ENCODE data around the gene XG.
"Not testable (repeated sequence)": the region's sequence is repeated elsewhere in the genome, so short reads cannot be mapped to it uniquely, and the experiment has no call there.

DNA sequence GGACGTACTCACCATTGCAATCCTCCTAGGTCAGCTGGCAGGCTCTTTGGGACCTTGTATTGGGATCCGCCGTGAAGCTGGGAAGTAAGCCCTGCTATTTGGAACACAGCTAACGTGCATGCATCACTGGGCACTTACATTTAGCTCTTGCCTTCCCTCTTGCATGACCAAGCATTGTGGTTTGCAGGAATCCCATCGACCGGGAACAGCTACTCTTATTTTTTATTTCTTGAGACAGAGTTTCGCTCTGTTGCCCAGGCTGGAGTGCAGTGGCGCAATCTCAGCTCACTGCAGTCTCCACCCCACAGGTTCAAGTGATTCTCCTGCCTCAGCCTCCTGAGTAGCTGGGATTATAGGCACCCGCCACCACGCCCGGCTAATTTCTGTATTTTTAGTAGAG, 24.6 kb upstream of the XG start:
- TF ChIP-seq, protein P1, sequence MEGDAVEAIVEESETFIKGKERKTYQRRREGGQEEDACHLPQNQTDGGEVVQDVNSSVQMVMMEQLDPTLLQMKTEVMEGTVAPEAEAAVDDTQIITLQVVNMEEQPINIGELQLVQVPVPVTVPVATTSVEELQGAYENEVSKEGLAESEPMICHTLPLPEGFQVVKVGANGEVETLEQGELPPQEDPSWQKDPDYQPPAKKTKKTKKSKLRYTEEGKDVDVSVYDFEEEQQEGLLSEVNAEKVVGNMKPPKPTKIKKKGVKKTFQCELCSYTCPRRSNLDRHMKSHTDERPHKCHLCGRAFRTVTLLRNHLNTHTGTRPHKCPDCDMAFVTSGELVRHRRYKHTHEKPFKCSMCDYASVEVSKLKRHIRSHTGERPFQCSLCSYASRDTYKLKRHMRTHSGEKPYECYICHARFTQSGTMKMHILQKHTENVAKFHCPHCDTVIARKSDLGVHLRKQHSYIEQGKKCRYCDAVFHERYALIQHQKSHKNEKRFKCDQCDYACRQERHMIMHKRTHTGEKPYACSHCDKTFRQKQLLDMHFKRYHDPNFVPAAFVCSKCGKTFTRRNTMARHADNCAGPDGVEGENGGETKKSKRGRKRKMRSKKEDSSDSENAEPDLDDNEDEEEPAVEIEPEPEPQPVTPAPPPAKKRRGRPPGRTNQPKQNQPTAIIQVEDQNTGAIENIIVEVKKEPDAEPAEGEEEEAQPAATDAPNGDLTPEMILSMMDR (IDR thresholded peaks at IDR 0.05; ENCODE audit: low read depth, low read length, poor library complexity, severe bottlenecking) = not testable (repeated sequence)
- TF ChIP-seq EZH2phosphoT487 (IDR thresholded peaks at IDR 0.05; ENCODE audit: borderline replicate concordance, low read length) = not testable (repeated sequence)

Measured in DOHH2 (cell line).